Measurements from ENCODE around the gene ZSWIM7. TPM values are rescaled to one million over a fixed set of nuclear protein-coding genes. Genes with fewer than 3 reads are reported as not detected.

The ZSWIM7 gene
- total RNA-seq, 1 experiment from 2014 or later, result 11.9 TPM

DNA sequence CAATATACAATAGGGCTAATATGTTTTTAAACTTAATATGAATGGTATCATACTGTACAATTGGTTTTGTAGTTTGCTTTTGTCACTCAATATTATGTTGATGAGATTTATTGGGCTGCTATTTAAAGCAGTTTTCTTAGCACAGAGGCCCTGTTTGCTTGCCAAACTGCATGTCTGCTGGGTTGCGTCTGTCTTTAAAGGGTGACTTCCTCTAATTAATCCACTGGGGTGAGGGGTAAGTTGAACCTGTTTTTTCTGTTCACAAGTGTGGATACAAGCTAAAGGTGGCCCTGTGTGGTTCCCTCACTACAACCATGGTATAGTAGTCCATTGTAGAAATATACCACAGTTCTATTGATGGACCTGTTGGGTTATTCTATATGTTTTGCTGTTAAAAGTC is 19.8 kb upstream of the ZSWIM7 start:
- Mint-ChIP-seq H3K36me3 (ENCODE audit: insufficient read depth, unreplicated experiment) (peaks cover 28% of the 10 kb centered on the region), H3K27ac (ENCODE audit: unreplicated experiment) (no peak overlapping the region), H3K4me1 (ENCODE audit: low read depth, unreplicated experiment) (no peaks in the 10 kb centered on the region), H3K27me3 (ENCODE audit: unreplicated experiment) (no peaks in the 10 kb centered on the region), H3K9me3 (ENCODE audit: low read depth, unreplicated experiment) (no peaks in the 10 kb centered on the region), H3K4me3 (ENCODE audit: low read depth, unreplicated experiment) (no peak overlapping the region)
- CTCF ChIA-PET, result no interaction called here
- BruUV-seq (replicated peaks), result TSS peak; percentile 20
- no peak for TF ChIP-seq CTCF (IDR thresholded peaks at IDR 0.05; ENCODE audit: unreplicated experiment)
- no peak for DNase-seq
- intact Hi-C loops (cut with micrococcal nuclease; ENCODE audit: unreplicated experiment), result no loop called here

GRCh38 chr17:16013943-16014407 is 14.5 kb upstream of the ZSWIM7 start:
- CTCF ChIA-PET, result no interaction called here
- no TSS peak for BruUV-seq (replicated peaks)
- Mint-ChIP-seq H3K9me3 (ENCODE audit: low read depth, unreplicated experiment) (no peaks in the 10 kb centered on the region), H3K27ac (ENCODE audit: unreplicated experiment) (no peak overlapping the region), H3K4me3 (ENCODE audit: low read depth, unreplicated experiment) (no peak overlapping the region), H3K27me3 (ENCODE audit: unreplicated experiment) (no peaks in the 10 kb centered on the region), H3K4me1 (ENCODE audit: low read depth, unreplicated experiment) (peaks cover 8% of the 10 kb centered on the region), H3K36me3 (ENCODE audit: insufficient read depth, unreplicated experiment) (peaks cover 38% of the 10 kb centered on the region)
- DNase-seq, result no peak
- peak; percentile 24 for TF ChIP-seq CTCF (IDR thresholded peaks at IDR 0.05; ENCODE audit: unreplicated experiment)
- intact Hi-C loops (cut with micrococcal nuclease; ENCODE audit: unreplicated experiment), result no loop called here

GRCh38 chr17:16007439-16007838 is 7.9 kb upstream of the ZSWIM7 start:
- no peaks in the 10 kb centered on the region for H3K9me3 Mint-ChIP-seq (ENCODE audit: low read depth, unreplicated experiment)
- no peak overlapping the region for H3K27ac Mint-ChIP-seq (ENCODE audit: unreplicated experiment)
- no peak overlapping the region for H3K4me3 Mint-ChIP-seq (ENCODE audit: low read depth, unreplicated experiment)
- no peak for TF ChIP-seq CTCF (IDR thresholded peaks at IDR 0.05; ENCODE audit: unreplicated experiment)
- peaks cover 50% of the 10 kb centered on the region for H3K36me3 Mint-ChIP-seq (ENCODE audit: insufficient read depth, unreplicated experiment)
- BruUV-seq (replicated peaks), result no TSS peak
- peaks cover 21% of the 10 kb centered on the region for H3K4me1 Mint-ChIP-seq (ENCODE audit: low read depth, unreplicated experiment)
- H3K27me3 Mint-ChIP-seq (ENCODE audit: unreplicated experiment), result no peaks in the 10 kb centered on the region
- intact Hi-C loops (cut with micrococcal nuclease; ENCODE audit: unreplicated experiment), result no loop called here
- no peak for DNase-seq
- CTCF ChIA-PET, result no interaction called here

DNA sequence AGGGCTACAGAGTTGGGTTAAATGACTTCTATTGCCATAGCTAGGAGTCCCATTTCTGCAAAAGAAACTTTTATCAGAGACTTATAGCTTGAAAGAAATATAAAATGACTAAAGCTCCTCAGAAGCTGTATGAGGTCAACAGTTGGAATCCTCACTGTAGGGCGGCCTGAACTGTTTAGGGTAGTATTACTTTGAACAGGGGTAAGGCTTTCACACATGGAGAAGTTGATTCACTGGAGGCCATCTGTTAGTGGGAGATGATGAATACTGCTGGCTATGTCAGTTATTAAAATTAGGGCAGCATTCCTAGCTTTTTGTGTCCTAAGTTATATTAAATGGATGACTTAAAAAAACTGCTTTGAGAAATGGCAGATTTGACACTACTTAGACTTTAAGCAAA is 6.1 kb upstream of the ZSWIM7 start:
- no peak for TF ChIP-seq CTCF (IDR thresholded peaks at IDR 0.05; ENCODE audit: unreplicated experiment)
- no peak for DNase-seq
- CTCF ChIA-PET, result no interaction called here
- H3K4me3 Mint-ChIP-seq (ENCODE audit: low read depth, unreplicated experiment), result no peak overlapping the region
- no TSS peak for BruUV-seq (replicated peaks)
- H3K4me1 Mint-ChIP-seq (ENCODE audit: low read depth, unreplicated experiment), result peaks cover 26% of the 10 kb centered on the region
- intact Hi-C loops (cut with micrococcal nuclease; ENCODE audit: unreplicated experiment), result no loop called here
- H3K36me3 Mint-ChIP-seq (ENCODE audit: insufficient read depth, unreplicated experiment), result peaks cover 53% of the 10 kb centered on the region
- no peak overlapping the region for H3K27ac Mint-ChIP-seq (ENCODE audit: unreplicated experiment)
- no peaks in the 10 kb centered on the region for H3K27me3 Mint-ChIP-seq (ENCODE audit: unreplicated experiment)
- H3K9me3 Mint-ChIP-seq (ENCODE audit: low read depth, unreplicated experiment), result peaks cover 5% of the 10 kb centered on the region
